HEK293 (cell line): ENCODE results near the gene GBGT1.

Source experiments
- CTCF ChIA-PET: fragments of 350-600 bp; formaldehyde crosslinking; extraction: SDS; loops from one replicate; lab custom pipeline; 2021; ENCODE audit warnings: antibody characterized with exemption; lab: Yijun Ruan, JAX
- POLR2A ChIA-PET: fragments of 300-600 bp; formaldehyde crosslinking; extraction: SDS; loops from one replicate; lab custom pipeline; 2020; ENCODE audit warnings: antibody characterized with exemption, inconsistent platforms; lab: Yijun Ruan, JAX
- H3K27ac ChIP-seq: fragments of 200-500 bp; sonication (Bioruptor generic); 2 replicates; pipeline ENCODE4 v1.5.1; 2014; ENCODE audit warnings: low read depth, low read length, control low read depth, inconsistent platforms; ENCODE audit errors: extremely low read depth
- H3K36me3 ChIP-seq, 2 experiments: fragments of 200-500 bp in 1 of 2; sonication (Bioruptor generic) in 1 of 2; 1 replicate in 1 of 2; 2 replicates in 1 of 2; pipeline ENCODE4 v1.5.1; 2014 to 2017; ENCODE audit warnings: inconsistent platforms in 2 of 2, low read length in 2 of 2; ENCODE audit not compliant: control insufficient read depth in 2 of 2, insufficient read depth in 1 of 2
- H3K4me1 ChIP-seq: fragments of 200-500 bp; sonication (Bioruptor generic); 2 replicates; pipeline ENCODE4 v1.5.1; 2014; ENCODE audit warnings: mild to moderate bottlenecking, low read length, inconsistent platforms; ENCODE audit not compliant: control insufficient read depth, insufficient read depth
- H3K4me3 ChIP-seq: 2 replicates; pipeline ENCODE4 v1.5.1; 2011; ENCODE audit warnings: low read depth, mild to moderate bottlenecking, control low read depth, low read length, moderate library complexity
- H3K9me3 ChIP-seq: fragments of 200-500 bp; sonication (Bioruptor generic); 2 replicates; pipeline ENCODE4 v1.5.1; 2014; ENCODE audit warnings: low read depth, low read length, inconsistent platforms; ENCODE audit not compliant: control insufficient read depth, insufficient read depth
- EGR2 ChIP-seq: fragments of 450-650 bp; formaldehyde crosslinking; IDR thresholded peaks from 2 replicates; pipeline ENCODE4 v1.5.1; 2016; ENCODE audit warnings: low read depth, missing biosample characterization, missing genetic modification characterization
- HIC1 ChIP-seq: fragments of 450-650 bp; formaldehyde crosslinking; IDR thresholded peaks from 2 replicates; pipeline ENCODE4 v1.5.1; 2016; ENCODE audit warnings: missing biosample characterization, missing genetic modification characterization
- HOXA7 ChIP-seq: sonication (generic); formaldehyde crosslinking; IDR thresholded peaks from 2 replicates; pipeline ENCODE4 v1.8.1; 2022; ENCODE audit warnings: missing genetic modification reagents, borderline replicate concordance
- KLF1 ChIP-seq: fragments of 450-650 bp; formaldehyde crosslinking; IDR thresholded peaks from 2 replicates; pipeline ENCODE4 v1.5.1; 2016; ENCODE audit warnings: missing biosample characterization, missing genetic modification characterization
- KLF10 ChIP-seq: fragments of 450-650 bp; IDR thresholded peaks from 2 replicates; pipeline ENCODE4 v1.5.1; 2018; ENCODE audit warnings: missing biosample characterization, mild to moderate bottlenecking, missing genetic modification characterization
- OSR2 ChIP-seq: fragments of 450-650 bp; formaldehyde crosslinking; IDR thresholded peaks from 2 replicates; pipeline ENCODE4 v1.5.1; 2016; ENCODE audit warnings: missing biosample characterization, missing genetic modification characterization
- PRDM1 ChIP-seq: fragments of 450-650 bp; formaldehyde crosslinking; IDR thresholded peaks from 2 replicates; pipeline ENCODE4; 2016; ENCODE audit warnings: missing biosample characterization, missing genetic modification characterization
- REST ChIP-seq: fragments of 450-650 bp; formaldehyde crosslinking; IDR thresholded peaks from 2 replicates; pipeline ENCODE4 v1.5.1; 2016; ENCODE audit warnings: missing biosample characterization, missing genetic modification characterization
- SCRT1 ChIP-seq: fragments of 450-650 bp; formaldehyde crosslinking; IDR thresholded peaks from 2 replicates; pipeline ENCODE4 v1.5.1; 2016; ENCODE audit warnings: missing biosample characterization, missing genetic modification characterization, borderline replicate concordance
- SP3 ChIP-seq: fragments of 450-650 bp; formaldehyde crosslinking; IDR thresholded peaks from 2 replicates; pipeline ENCODE4 v1.5.1; 2016; ENCODE audit warnings: missing biosample characterization, missing genetic modification characterization
- ZBTB20 ChIP-seq: fragments of 450-650 bp; formaldehyde crosslinking; IDR thresholded peaks from 2 replicates; pipeline ENCODE4 v1.5.1; 2016; ENCODE audit warnings: missing biosample characterization, missing genetic modification characterization
- ZFHX2 ChIP-seq: fragments of 450-650 bp; formaldehyde crosslinking; conservative IDR thresholded peaks from 2 replicates; pipeline ENCODE4 v1.5.1; 2016; ENCODE audit warnings: missing biosample characterization, missing genetic modification characterization
- ZFP37 ChIP-seq: fragments of 450-650 bp; formaldehyde crosslinking; IDR thresholded peaks from 2 replicates; pipeline ENCODE4 v1.5.1; 2016; ENCODE audit warnings: missing biosample characterization, missing genetic modification characterization
- ZNF10 ChIP-seq: fragments of 450-650 bp; formaldehyde crosslinking; IDR thresholded peaks from 2 replicates; pipeline ENCODE4 v1.5.1; 2017; ENCODE audit warnings: missing biosample characterization, missing genetic modification characterization
- ZNF211 ChIP-seq: fragments of 450-650 bp; formaldehyde crosslinking; IDR thresholded peaks from 2 replicates; pipeline ENCODE4 v1.5.1; 2016; ENCODE audit warnings: low read depth, missing biosample characterization, missing genetic modification characterization
- ZNF24 ChIP-seq: fragments of 450-650 bp; formaldehyde crosslinking; IDR thresholded peaks from 2 replicates; pipeline ENCODE4 v1.5.1; 2016; ENCODE audit warnings: missing biosample characterization, missing genetic modification characterization
- ZNF274 ChIP-seq, 2 experiments: fragments of 200-500 bp in 1 of 2; fragments of 450-650 bp in 1 of 2; sonication (Bioruptor generic) in 1 of 2; formaldehyde crosslinking in 1 of 2; IDR thresholded peaks; 2 replicates each; pipeline versions ENCODE4 v1.5.1 to v1.6.1; 2014 to 2016; ENCODE audit warnings: borderline replicate concordance in 1 of 2, inconsistent platforms in 1 of 2, low read length in 1 of 2, missing biosample characterization in 1 of 2, missing genetic modification characterization in 1 of 2
- ZNF639 ChIP-seq: fragments of 450-650 bp; formaldehyde crosslinking; IDR thresholded peaks from 2 replicates; pipeline ENCODE4 v1.5.1; 2016; ENCODE audit warnings: missing biosample characterization, missing genetic modification characterization
- ZNF658 ChIP-seq: fragments of 450-650 bp; formaldehyde crosslinking; IDR thresholded peaks from 2 replicates; pipeline ENCODE4; 2016; ENCODE audit warnings: missing biosample characterization, missing genetic modification characterization
- ZNF692 ChIP-seq: fragments of 450-650 bp; formaldehyde crosslinking; IDR thresholded peaks from 2 replicates; pipeline ENCODE4 v1.5.1; 2016; ENCODE audit warnings: missing biosample characterization, missing genetic modification characterization
- ZNF830 ChIP-seq: fragments of 450-650 bp; IDR thresholded peaks from 2 replicates; pipeline ENCODE4 v1.5.0; 2018; ENCODE audit warnings: missing biosample characterization, missing genetic modification characterization, low read depth, mild to moderate bottlenecking, moderate library complexity
- ZNF843 ChIP-seq: fragments of 450-650 bp; formaldehyde crosslinking; IDR thresholded peaks from 2 replicates; pipeline ENCODE4 v1.5.1; 2016; ENCODE audit warnings: missing biosample characterization, missing genetic modification characterization

The GBGT1 gene

GRCh38 chr9:133140606-133141005 lies 23.1 kb downstream of the GBGT1 start:
- POLR2A ChIA-PET, result no interaction called here
- no peak overlapping the region for H3K27ac ChIP-seq
- H3K4me3 ChIP-seq, result no peak overlapping the region
- no peaks in the 10 kb centered on the region for H3K9me3 ChIP-seq
- H3K4me1 ChIP-seq, result no peaks in the 10 kb centered on the region; the same call in 1 of the 2 replicates
- CTCF ChIA-PET, result no interaction called here
- no peak for TF ChIP-seq ZNF843 (tag by site-specific recombination)
- peak; percentile 46 for TF ChIP-seq ZFHX2 (tag by site-specific recombination)
- TF ChIP-seq EGR2 (tag by site-specific recombination), result peak; percentile 45
- no peaks in the 10 kb centered on the region for H3K36me3 ChIP-seq

- Histone ChIP-seq H3K4me3 (no peak overlapping the region), H3K4me1 (no peaks in the 10 kb centered on the region; the same call in 1 of the 2 replicates), H3K36me3 (no peaks in the 10 kb centered on the region), H3K9me3 (no peaks in the 10 kb centered on the region), H3K27ac (no peak overlapping the region)
- ChIA-PET POLR2A (interaction anchor here (0.6 kb wide), 1 partner anchor 147 kb away, joined by 4 read pairs; no protein-coding TSS in a partner anchor), CTCF (interaction anchor here (0.6 to 2.5 kb wide), 2 partner anchors 9 to 37 kb away, joined by 3 to 15 read pairs; no protein-coding TSS in a partner anchor)
- no peak for TF ChIP-seq HIC1 (tag by site-specific recombination)
- no peak for TF ChIP-seq SP3
- TF ChIP-seq ZNF211 (tag by site-specific recombination), result no peak
- no peak for TF ChIP-seq KLF1
- no peak for TF ChIP-seq KLF10 (tag by site-specific recombination)
- no peak for TF ChIP-seq ZBTB20 (tag by site-specific recombination)
- TF ChIP-seq ZNF274 (IDR thresholded peaks at IDR 0.05; ENCODE audit: low read length), result no peak
- TF ChIP-seq ZNF274 (tag by site-specific recombination; IDR thresholded peaks at IDR 0.05; ENCODE audit: borderline replicate concordance), result no peak
- no peak for TF ChIP-seq ZNF24 (tag by site-specific recombination)
- TF ChIP-seq ZFP37 (tag by site-specific recombination), result no peak
- TF ChIP-seq REST (tag by site-specific recombination), result no peak
- TF ChIP-seq ZNF830 (tag by site-specific recombination), result no peak
- no peak for TF ChIP-seq SCRT1 (tag by site-specific recombination)
- TF ChIP-seq ZNF639 (tag by site-specific recombination), result no peak
- no peak for TF ChIP-seq ZNF10 (tag by site-specific recombination)
- TF ChIP-seq HOXA7 (CRISPR knock-in tag), result no peak
- TF ChIP-seq ZNF692 (tag by site-specific recombination), result no peak
- no peak for TF ChIP-seq OSR2 (tag by site-specific recombination)
- no peak for TF ChIP-seq PRDM1 (tag by site-specific recombination)
- no peak for TF ChIP-seq ZNF658 (tag by site-specific recombination)
- TF ChIP-seq, all 188 proteins: peak for 0
Observed at GRCh38 chr9:133140174-133140505, 23.6 kb downstream of the GBGT1 start.
